Measurements from ENCODE around the gene HOTAIR. TPM values are rescaled to one million over a fixed set of nuclear protein-coding genes. Genes with fewer than 3 reads are reported as not detected.
A peak's percentile ranks its signal among the peaks of the same experiment; 100 is the strongest.

Gene HOTAIR
- total RNA-seq, 1 donor from 2014 or later = 1.4 TPM

- Mint-ChIP-seq H3K27me3 (ENCODE audit: unreplicated experiment) (peaks cover 38% of the 10 kb centered on the region), H3K4me3 (ENCODE audit: unreplicated experiment) (peak overlapping the region; percentile 42), H3K4me1 (ENCODE audit: unreplicated experiment) (peaks cover 17% of the 10 kb centered on the region), H3K36me3 (ENCODE audit: low read depth, unreplicated experiment) (no peaks in the 10 kb centered on the region), H3K27ac (ENCODE audit: unreplicated experiment) (no peak overlapping the region), H3K9me3 (ENCODE audit: unreplicated experiment) (no peaks in the 10 kb centered on the region)
- TF ChIP-seq CTCF (IDR thresholded peaks at IDR 0.05; ENCODE audit: unreplicated experiment) = no peak
- no peak for DNase-seq (ENCODE audit: low spot score)
These were observed 20.9 kb upstream of the HOTAIR start for GRCh38 chr12:53995378-53996239.

- Mint-ChIP-seq H3K4me1 (ENCODE audit: unreplicated experiment) (peaks cover 23% of the 10 kb centered on the region), H3K27me3 (ENCODE audit: unreplicated experiment) (peaks cover 44% of the 10 kb centered on the region), H3K9me3 (ENCODE audit: unreplicated experiment) (no peaks in the 10 kb centered on the region), H3K4me3 (ENCODE audit: unreplicated experiment) (no peak overlapping the region), H3K36me3 (ENCODE audit: low read depth, unreplicated experiment) (peaks cover 4% of the 10 kb centered on the region), H3K27ac (ENCODE audit: unreplicated experiment) (no peak overlapping the region)
- DNase-seq (ENCODE audit: low spot score) = no peak
- TF ChIP-seq CTCF (IDR thresholded peaks at IDR 0.05; ENCODE audit: unreplicated experiment) = no peak
These were observed 20.2 kb upstream of the HOTAIR start for GRCh38 chr12:53995002-53995377.

GRCh38 chr12:53994264-53995001 lies 19.7 kb upstream of the HOTAIR start:
- Mint-ChIP-seq H3K4me1 (ENCODE audit: unreplicated experiment) (peaks cover 29% of the 10 kb centered on the region), H3K27me3 (ENCODE audit: unreplicated experiment) (peaks cover 46% of the 10 kb centered on the region), H3K4me3 (ENCODE audit: unreplicated experiment) (no peak overlapping the region), H3K36me3 (ENCODE audit: low read depth, unreplicated experiment) (peaks cover 4% of the 10 kb centered on the region), H3K9me3 (ENCODE audit: unreplicated experiment) (no peaks in the 10 kb centered on the region), H3K27ac (ENCODE audit: unreplicated experiment) (no peak overlapping the region)
- TF ChIP-seq CTCF (IDR thresholded peaks at IDR 0.05; ENCODE audit: unreplicated experiment) = no peak
- DNase-seq (ENCODE audit: low spot score) = no peak

- no peak for DNase-seq (ENCODE audit: low spot score)
- Mint-ChIP-seq H3K27ac (ENCODE audit: unreplicated experiment) (no peak overlapping the region), H3K4me3 (ENCODE audit: unreplicated experiment) (no peak overlapping the region), H3K4me1 (ENCODE audit: unreplicated experiment) (peaks cover 34% of the 10 kb centered on the region), H3K27me3 (ENCODE audit: unreplicated experiment) (peaks cover 48% of the 10 kb centered on the region), H3K9me3 (ENCODE audit: unreplicated experiment) (no peaks in the 10 kb centered on the region), H3K36me3 (ENCODE audit: low read depth, unreplicated experiment) (peaks cover 4% of the 10 kb centered on the region)
- no peak for TF ChIP-seq CTCF (IDR thresholded peaks at IDR 0.05; ENCODE audit: unreplicated experiment)
These were observed 19.2 kb upstream of the HOTAIR start for GRCh38 chr12:53994009-53994263.
